ENCODE results near the gene PAQR7. TPM values are rescaled to one million over a fixed set of nuclear protein-coding genes. Genes with fewer than 3 reads are reported as not detected.
A peak's percentile ranks its signal among the peaks of the same experiment; 100 is the strongest.

PAQR7 gene
- total RNA-seq, 4 donors from 2014 or later: 6.7 to 12.1 (median 7.8) TPM

GRCh38 chr1:25829046-25829445, 46.5 kb downstream of the PAQR7 start:
- no peak for DNase-seq
- Histone ChIP-seq H3K27me3 (no peaks in the 10 kb centered on the region), H3K36me3 (peaks cover 0 to 94% (median 0%) of the 10 kb centered on the region in 3 donors), H3K9me3 (no peaks in the 10 kb centered on the region), H3K27ac (no peak overlapping the region), H3K4me3 (no peak overlapping the region), H3K4me1 (no peaks in the 10 kb centered on the region)
- TF ChIP-seq POLR2A (IDR thresholded peaks at IDR 0.05) (no peak), CTCF (IDR thresholded peaks at IDR 0.05) (no peak)

GRCh38 chr1:25828491-25828890, 47.0 kb downstream of the PAQR7 start:
- H3K9me3 ChIP-seq: no peaks in the 10 kb centered on the region
- no peak overlapping the region for H3K27ac ChIP-seq
- peaks cover 0 to 94% (median 0%) of the 10 kb centered on the region in 3 donors for H3K36me3 ChIP-seq
- TF ChIP-seq POLR2A (IDR thresholded peaks at IDR 0.05): no peak
- TF ChIP-seq CTCF (IDR thresholded peaks at IDR 0.05): no peak
- H3K4me3 ChIP-seq: no peak overlapping the region
- DNase-seq: no peak
- no peaks in the 10 kb centered on the region for H3K4me1 ChIP-seq
- no peaks in the 10 kb centered on the region for H3K27me3 ChIP-seq

- Histone ChIP-seq H3K27ac (no peak overlapping the region), H3K9me3 (no peaks in the 10 kb centered on the region), H3K27me3 (no peaks in the 10 kb centered on the region), H3K4me1 (peaks cover 0 to 3% (median 1%) of the 10 kb centered on the region in 4 donors), H3K4me3 (no peak overlapping the region), H3K36me3 (peaks cover 0 to 78% (median 0%) of the 10 kb centered on the region in 3 donors)
- no peak for DNase-seq
- TF ChIP-seq CTCF (IDR thresholded peaks at IDR 0.05) (no peak), POLR2A (IDR thresholded peaks at IDR 0.05) (no peak)
These were observed 48.9 kb downstream of the PAQR7 start for GRCh38 chr1:25826571-25826970.

- Histone ChIP-seq H3K27ac (no peak overlapping the region), H3K9me3 (no peaks in the 10 kb centered on the region), H3K27me3 (no peaks in the 10 kb centered on the region), H3K4me1 (peaks cover 0 to 12% (median 8%) of the 10 kb centered on the region in 4 donors), H3K36me3 (peaks cover 0 to 68% (median 0%) of the 10 kb centered on the region in 3 donors), H3K4me3 (no peak overlapping the region)
- TF ChIP-seq CTCF (IDR thresholded peaks at IDR 0.05) (no peak), POLR2A (IDR thresholded peaks at IDR 0.05) (no peak)
- DNase-seq: no peak
These were observed 49.9 kb downstream of the PAQR7 start for GRCh38 chr1:25825605-25826004.

- Histone ChIP-seq H3K4me3 (peak overlapping the region; percentile 71 to 94 (median 80)), H3K27ac (peak overlapping the region in 2 of 4 donors; percentile 89 to 94), H3K36me3 (peaks cover 0 to 29% (median 0%) of the 10 kb centered on the region in 3 donors), H3K4me1 (peaks cover 0 to 28% (median 13%) of the 10 kb centered on the region in 4 donors), H3K27me3 (no peaks in the 10 kb centered on the region), H3K9me3 (no peaks in the 10 kb centered on the region)
- no peak for TF ChIP-seq POLR2A (IDR thresholded peaks at IDR 0.05)
- no peak for TF ChIP-seq CTCF (IDR thresholded peaks at IDR 0.05)
- DNase-seq: no peak
These were observed 53.8 kb downstream of the PAQR7 start for GRCh38 chr1:25821630-25822091.

GRCh38 chr1:25821112-25821476, 54.4 kb downstream of the PAQR7 start:
- Histone ChIP-seq H3K27me3 (no peaks in the 10 kb centered on the region), H3K27ac (peak overlapping the region; percentile 89 to 98 (median 92)), H3K4me1 (peaks cover 0 to 28% (median 13%) of the 10 kb centered on the region in 4 donors), H3K36me3 (peaks cover 0 to 23% (median 0%) of the 10 kb centered on the region in 3 donors), H3K9me3 (no peaks in the 10 kb centered on the region), H3K4me3 (peak overlapping the region; percentile 71 to 94 (median 80))
- DNase-seq: peak in 1 of 3 donors; percentile 47
- TF ChIP-seq CTCF (IDR thresholded peaks at IDR 0.05): no peak
- TF ChIP-seq POLR2A (IDR thresholded peaks at IDR 0.05): no peak
